ENCODE results near the gene RBMS1. TPM values are rescaled to one million over a fixed set of nuclear protein-coding genes. Genes with fewer than 3 reads are reported as not detected.

Gene RBMS1
- total and polyA plus RNA-seq, 2 donors (not counting 1 experiment from before 2014, with no cell fraction given) = 18.0 to 36.7 TPM

- Histone ChIP-seq H3K79me2 (ENCODE audit: control insufficient read depth, insufficient read depth, low read length) (peaks cover 13% of the 10 kb centered on the region), H3K4me3 (ENCODE audit: control extremely low read depth in 1 of 5, extremely low read depth in 1 of 5, insufficient read depth in 1 of 5, low read depth in 2 of 5, low read length in 4 of 5) (no peak overlapping the region), H3K9me3 (ENCODE audit: control extremely low read depth in 1 of 3, control insufficient read depth in 2 of 3, insufficient read depth in 1 of 3, low read length in 2 of 3) (no peaks in the 10 kb centered on the region), H3K27me3 (replicated peaks in 1 of 4; ENCODE audit: control extremely low read depth in 1 of 4, control insufficient read depth in 3 of 4, insufficient read depth in 4 of 4, low read length in 3 of 4) (no peaks in the 10 kb centered on the region), H3K4me2 (replicated peaks; ENCODE audit: low read depth, low read length, poor library complexity, severe bottlenecking) (no peak overlapping the region), H3K36me3 (replicated peaks in 1 of 2; ENCODE audit: control extremely low read depth in 1 of 2, control insufficient read depth in 1 of 2, extremely low read depth in 1 of 2, insufficient read depth in 2 of 2, low read length in 1 of 2) (no peaks in the 10 kb centered on the region), H3K9ac (ENCODE audit: low read length) (no peak overlapping the region), H4K20me1 (ENCODE audit: control insufficient read depth, insufficient read depth, low read length, poor library complexity, severe bottlenecking) (peaks cover 44% of the 10 kb centered on the region), H2AFZ (ENCODE audit: insufficient read depth, low read depth, low read length, poor library complexity, severe bottlenecking) (no peak overlapping the region), H3K27ac (ENCODE audit: low read length in 2 of 2) (no peak overlapping the region), H3K4me1 (ENCODE audit: control insufficient read depth in 2 of 2, insufficient read depth in 2 of 2, low read length in 2 of 2) (peaks cover 4 to 14% of the 10 kb centered on the region in 2 donors)
- ChIA-PET CTCF (interaction anchor here (0.6 to 8.3 kb wide), 42 partner anchors 9 to 950 kb away, joined by 3 to 208 read pairs (median 4); no protein-coding TSS in a partner anchor), POLR2A (interaction anchor here (0.7 kb wide), 1 partner anchor 86 kb away, joined by 3 read pairs; no protein-coding TSS in a partner anchor)
- WGBS (ENCODE audit: insufficient coverage) = no CpG with 5 or more reads among the region's 12 CpGs
- H3K4me1 Mint-ChIP-seq = peaks cover 56% of the 10 kb centered on the region
- intact Hi-C loops (cut with micrococcal nuclease) = loop anchor here (1.0 to 10.0 kb wide), 4 partner anchors 595 to 951 kb away; no protein-coding TSS in a partner anchor
- no peaks in the 10 kb centered on the region for H3K27me3 Mint-ChIP-seq
- TF ChIP-seq EZH2 (IDR thresholded peaks at IDR 0.05; ENCODE audit: borderline replicate concordance, insufficient read depth, low read depth, low read length, poor library complexity, severe bottlenecking) (no peak), CTCF (IDR thresholded peaks at IDR 0.05) (peak; percentile 81)
- DNase-seq (peak; percentile 55), ATAC-seq (ENCODE audit: low read depth) (peak; percentile 14)
- no peaks in the 10 kb centered on the region for H3K9me3 Mint-ChIP-seq (ENCODE audit: insufficient read depth)
- H3K4me3 Mint-ChIP-seq = no peak overlapping the region
- H3K27ac Mint-ChIP-seq = no peak overlapping the region
Observed at GRCh38 chr2:160324161-160324800, 169.3 kb downstream of the RBMS1 start.

GRCh38 chr2:160322320-160322719, 171.3 kb downstream of the RBMS1 start:
- no peak overlapping the region for H3K9ac ChIP-seq (ENCODE audit: low read length)
- no peak overlapping the region for H2AFZ ChIP-seq (ENCODE audit: insufficient read depth, low read depth, low read length, poor library complexity, severe bottlenecking)
- no peaks in the 10 kb centered on the region for H3K9me3 ChIP-seq (ENCODE audit: control extremely low read depth in 1 of 3, control insufficient read depth in 2 of 3, insufficient read depth in 1 of 3, low read length in 2 of 3)
- Mint-ChIP-seq H3K4me3 (no peak overlapping the region), H3K27me3 (no peaks in the 10 kb centered on the region), H3K9me3 (ENCODE audit: insufficient read depth) (no peaks in the 10 kb centered on the region), H3K27ac (no peak overlapping the region), H3K4me1 (peaks cover 40% of the 10 kb centered on the region)
- no CpG with 5 or more reads among the region's 3 CpGs for WGBS (ENCODE audit: insufficient coverage)
- no peak overlapping the region for H3K4me3 ChIP-seq (ENCODE audit: control extremely low read depth in 1 of 5, extremely low read depth in 1 of 5, insufficient read depth in 1 of 5, low read depth in 2 of 5, low read length in 4 of 5)
- H3K4me1 ChIP-seq (ENCODE audit: control insufficient read depth in 2 of 2, insufficient read depth in 2 of 2, low read length in 2 of 2) = peaks cover 4 to 10% of the 10 kb centered on the region in 2 donors
- TF ChIP-seq EZH2 (IDR thresholded peaks at IDR 0.05; ENCODE audit: borderline replicate concordance, insufficient read depth, low read depth, low read length, poor library complexity, severe bottlenecking) (no peak), CTCF (IDR thresholded peaks at IDR 0.05) (no peak)
- no peak overlapping the region for H3K27ac ChIP-seq (ENCODE audit: low read length in 2 of 2)
- peaks cover 4 to 5% of the 10 kb centered on the region in 2 experiments for H3K36me3 ChIP-seq (replicated peaks in 1 of 2; ENCODE audit: control extremely low read depth in 1 of 2, control insufficient read depth in 1 of 2, extremely low read depth in 1 of 2, insufficient read depth in 2 of 2, low read length in 1 of 2)
- ChIA-PET POLR2A (no interaction called here), CTCF (interaction anchor here (0.7 to 8.3 kb wide), 10 partner anchors 9 to 741 kb away, joined by 3 to 208 read pairs (median 4); no protein-coding TSS in a partner anchor)
- DNase-seq (no peak), ATAC-seq (ENCODE audit: low read depth) (no peak)
- peaks cover 13% of the 10 kb centered on the region for H3K79me2 ChIP-seq (ENCODE audit: control insufficient read depth, insufficient read depth, low read length)
- H3K27me3 ChIP-seq (replicated peaks in 1 of 4; ENCODE audit: control extremely low read depth in 1 of 4, control insufficient read depth in 3 of 4, insufficient read depth in 4 of 4, low read length in 3 of 4) = no peaks in the 10 kb centered on the region
- H3K4me2 ChIP-seq (replicated peaks; ENCODE audit: low read depth, low read length, poor library complexity, severe bottlenecking) = no peak overlapping the region
- H4K20me1 ChIP-seq (ENCODE audit: control insufficient read depth, insufficient read depth, low read length, poor library complexity, severe bottlenecking) = peaks cover 38% of the 10 kb centered on the region
- intact Hi-C loops (cut with micrococcal nuclease) = loop anchor here (10.0 kb wide), 1 partner anchor 952 kb away; no protein-coding TSS in a partner anchor
